Uterus (tissue), 2 donors: ENCODE measurements around the gene CASZ1.

ENCODE experiments used
- POLR2A ChIP-seq, 2 donors: fragments of 450-650 bp; IDR thresholded peaks; one replicate each; pipeline ENCODE4 v1.6.1; 2016; ENCODE audit warnings: antibody characterized with exemption in 2 of 2, mild to moderate bottlenecking in 1 of 2, moderate library complexity in 1 of 2
- TF ChIP-seq, protein P1 (sequence below), 4 experiments: fragments of 200-600 bp in 2 of 4; fragments of 450-650 bp in 2 of 4; sonication (generic) in 2 of 4; IDR thresholded peaks; one replicate each; pipeline ENCODE4 v1.5.1; 2016 to 2019; ENCODE audit warnings: antibody characterized with exemption in 4 of 4, mild to moderate bottlenecking in 2 of 4, moderate library complexity in 1 of 4

DNA sequence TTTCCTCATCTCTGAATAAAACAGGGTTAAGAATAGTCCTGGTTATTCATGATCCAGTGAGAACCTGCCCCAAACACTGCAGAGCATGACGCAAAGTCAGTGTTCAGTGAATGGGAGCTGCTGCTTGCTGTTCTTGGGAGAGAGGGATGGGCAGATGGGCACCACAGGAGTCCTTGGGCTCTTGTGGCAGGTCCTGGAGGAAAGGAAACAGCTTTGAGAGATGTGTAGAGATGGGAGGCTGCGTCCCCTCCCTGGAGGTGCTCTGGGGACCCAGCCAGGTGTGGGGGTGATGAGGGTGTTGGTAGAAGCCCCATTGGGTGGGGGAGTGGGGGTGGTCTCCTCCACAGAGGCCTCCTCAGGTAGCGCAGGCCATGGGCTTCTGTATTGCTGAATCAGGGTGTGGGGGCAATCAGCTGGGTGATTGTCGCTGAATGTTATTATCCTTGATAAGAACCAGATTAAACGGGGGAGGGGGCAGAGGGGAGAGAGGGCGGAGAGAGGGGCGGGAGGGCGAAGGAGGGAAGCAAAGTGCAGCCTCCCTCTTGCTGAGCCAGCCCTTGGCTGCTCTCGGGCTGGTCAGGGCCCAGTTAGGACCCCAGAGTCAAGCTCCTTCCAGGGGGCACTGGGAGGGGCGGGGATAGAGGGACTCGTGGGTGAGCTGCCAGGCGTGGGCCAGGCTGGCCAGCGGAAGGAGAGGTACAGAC lies 22.9 kb upstream of the CASZ1 start:
- TF ChIP-seq, protein P1, sequence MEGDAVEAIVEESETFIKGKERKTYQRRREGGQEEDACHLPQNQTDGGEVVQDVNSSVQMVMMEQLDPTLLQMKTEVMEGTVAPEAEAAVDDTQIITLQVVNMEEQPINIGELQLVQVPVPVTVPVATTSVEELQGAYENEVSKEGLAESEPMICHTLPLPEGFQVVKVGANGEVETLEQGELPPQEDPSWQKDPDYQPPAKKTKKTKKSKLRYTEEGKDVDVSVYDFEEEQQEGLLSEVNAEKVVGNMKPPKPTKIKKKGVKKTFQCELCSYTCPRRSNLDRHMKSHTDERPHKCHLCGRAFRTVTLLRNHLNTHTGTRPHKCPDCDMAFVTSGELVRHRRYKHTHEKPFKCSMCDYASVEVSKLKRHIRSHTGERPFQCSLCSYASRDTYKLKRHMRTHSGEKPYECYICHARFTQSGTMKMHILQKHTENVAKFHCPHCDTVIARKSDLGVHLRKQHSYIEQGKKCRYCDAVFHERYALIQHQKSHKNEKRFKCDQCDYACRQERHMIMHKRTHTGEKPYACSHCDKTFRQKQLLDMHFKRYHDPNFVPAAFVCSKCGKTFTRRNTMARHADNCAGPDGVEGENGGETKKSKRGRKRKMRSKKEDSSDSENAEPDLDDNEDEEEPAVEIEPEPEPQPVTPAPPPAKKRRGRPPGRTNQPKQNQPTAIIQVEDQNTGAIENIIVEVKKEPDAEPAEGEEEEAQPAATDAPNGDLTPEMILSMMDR (IDR thresholded peaks at IDR 0.05) = no peak
- no peak for TF ChIP-seq POLR2A (IDR thresholded peaks at IDR 0.05)
